Lung (tissue), 12 donors: ENCODE results near the gene ITGB2. TPM values are rescaled to one million over a fixed set of nuclear protein-coding genes. Genes with fewer than 3 reads are reported as not detected.

Source experiments
- ATAC-seq: fragments of 200-7000 bp; cut with Tn5 transposase; one replicate; pipeline ENCODE4 v1.9.1; 2020; ENCODE audit warnings: moderate number of reproducible peaks; ENCODE audit not compliant: insufficient read depth, low FRiP score
- DNase-seq, 3 donors: peaks; one replicate each; pipeline ENCODE4 v3.0.0-alpha.2; 2013 to 2017
- H3K27ac ChIP-seq, 2 donors: one replicate each; pipeline ENCODE4 v1.5.1; 2013; ENCODE audit warnings: mild to moderate bottlenecking in 2 of 2, moderate library complexity in 2 of 2, control low read depth in 1 of 2, inconsistent platforms in 1 of 2, low read depth in 1 of 2, low read length in 1 of 2
- H3K27me3 ChIP-seq, 3 donors: one replicate each; pipeline ENCODE4 v1.5.1; 2013; ENCODE audit warnings: low read length in 2 of 3; ENCODE audit not compliant: control insufficient read depth in 3 of 3, insufficient read depth in 3 of 3
- H3K36me3 ChIP-seq, 4 donors: one replicate each; pipeline ENCODE4 v1.5.1; 2013; ENCODE audit warnings: low read length in 4 of 4, mild to moderate bottlenecking in 1 of 4, moderate library complexity in 1 of 4; ENCODE audit not compliant: control insufficient read depth in 4 of 4, insufficient read depth in 4 of 4
- H3K4me1 ChIP-seq, 5 donors: one replicate each; pipeline ENCODE4 v1.5.1; 2013; ENCODE audit warnings: low read length in 5 of 5, mild to moderate bottlenecking in 2 of 5, moderate library complexity in 1 of 5; ENCODE audit not compliant: control insufficient read depth in 5 of 5, insufficient read depth in 5 of 5
- H3K4me3 ChIP-seq: one replicate; pipeline ENCODE4 v1.5.1; 2013; ENCODE audit warnings: mild to moderate bottlenecking, control low read depth, moderate library complexity
- H3K9ac ChIP-seq, 2 donors: one replicate each; pipeline ENCODE4 v1.5.1; 2013; ENCODE audit warnings: low read length in 2 of 2, control low read depth in 1 of 2; ENCODE audit not compliant: insufficient read depth in 1 of 2
- H3K9me3 ChIP-seq, 4 donors: one replicate each; pipeline ENCODE4 v1.5.1; 2013; ENCODE audit warnings: low read length in 3 of 4, mild to moderate bottlenecking in 1 of 4, moderate library complexity in 1 of 4; ENCODE audit not compliant: control insufficient read depth in 4 of 4, insufficient read depth in 3 of 4
- CTCF ChIP-seq: IDR thresholded peaks from 2 replicates; pipeline ENCODE4 v1.5.1; 2012; ENCODE audit warnings: mild to moderate bottlenecking; ENCODE audit errors: control extremely low read depth, extremely low read depth
- WGBS, 2 donors: extraction: QIAGEN DNeasy Blood & Tissue Kit; methylation state at CpG; one replicate each; pipeline ENCODE4 v1.1.7; 2013; 5-methylcytosine and 5-hydroxymethylcytosine counted together
- polyA plus RNA-seq, 2 donors: library from polyadenylated mRNA; stranded (reverse); fragments of 200-250 nt; gene quantifications; one replicate each; pipeline ENCODE4 v1.2.1, GENCODE V29; 2013
- total RNA-seq, 2 donors: library from RNA; depleted of rRNA in 1 of 2; stranded (reverse); fragments of >200 nt in 1 of 2; gene quantifications; one replicate each; pipeline ENCODE4 v1.2.1, GENCODE V29; 2014 to 2021
- donor health status: control.
- donor health status: control.
- donor health status: Bipolar disorder and iron deficiency.
- donor health status: healthy.
- donor health status: DM: yes; HTN: yes; CAD: no.

The ITGB2 gene
- total and polyA plus RNA-seq, 4 donors: 52.9 to 376 (median 187) TPM

GRCh38 chr21:44943005-44943685, 22.4 kb upstream of the ITGB2 start:
- no peak for TF ChIP-seq CTCF
- no peak overlapping the region for H3K9ac ChIP-seq
- peaks cover 0 to 36% (median 9%) of the 10 kb centered on the region in 4 donors for H3K36me3 ChIP-seq
- no peak overlapping the region for H3K27ac ChIP-seq
- 88 to 93% methylated on average over 15 of the region's 15 CpGs for WGBS, 2 donors
- no peak overlapping the region for H3K4me3 ChIP-seq
- DNase-seq (no peak), ATAC-seq (no peak)
- H3K27me3 ChIP-seq: no peaks in the 10 kb centered on the region
- no peaks in the 10 kb centered on the region for H3K9me3 ChIP-seq
- peaks cover 5 to 22% (median 15%) of the 10 kb centered on the region in 5 donors for H3K4me1 ChIP-seq

GRCh38 chr21:44942566-44942965, 21.9 kb upstream of the ITGB2 start:
- Histone ChIP-seq H3K27ac (no peak overlapping the region), H3K9ac (no peak overlapping the region), H3K9me3 (no peaks in the 10 kb centered on the region), H3K27me3 (no peaks in the 10 kb centered on the region), H3K36me3 (peaks cover 0 to 32% (median 9%) of the 10 kb centered on the region in 4 donors), H3K4me1 (peaks cover 5 to 22% (median 15%) of the 10 kb centered on the region in 5 donors), H3K4me3 (no peak overlapping the region)
- no peak for TF ChIP-seq CTCF
- 83 to 84% methylated on average over 2 of the region's 2 CpGs for WGBS, 2 donors
- DNase-seq (no peak), ATAC-seq (no peak)

GRCh38 chr21:44941567-44941966, 20.9 kb upstream of the ITGB2 start:
- DNase-seq (no peak), ATAC-seq (no peak)
- Histone ChIP-seq H3K9me3 (no peaks in the 10 kb centered on the region), H3K9ac (no peak overlapping the region), H3K4me1 (peaks cover 2 to 22% (median 15%) of the 10 kb centered on the region in 5 donors), H3K36me3 (peaks cover 0 to 24% (median 9%) of the 10 kb centered on the region in 4 donors), H3K4me3 (no peak overlapping the region), H3K27me3 (no peaks in the 10 kb centered on the region), H3K27ac (peak overlapping the region in 1 of 2 donors; percentile 34)
- WGBS, 2 donors: 92 to 94% methylated on average over 8 of the region's 8 CpGs
- TF ChIP-seq CTCF: no peak
